CD4-positive, alpha-beta T cell treated with Interleukin-15 for 1 hour (primary cell): ENCODE data around the gene CD320.
"Not testable (repeated sequence)": the region's sequence is repeated elsewhere in the genome, so short reads cannot be mapped to it uniquely, and the experiment has no call there.

Experiments used
- DNase-seq: peaks from one replicate; pipeline ENCODE4 v3.0.0-alpha.2; 2020

Gene CD320

GRCh38 chr19:8306235-8307054, 1.7 kb downstream of the CD320 start:
- no peak for DNase-seq

- DNase-seq = no peak
Measured at GRCh38 chr19:8305798-8306197, 2.4 kb downstream of the CD320 start.

- no peak for DNase-seq
Measured at GRCh38 chr19:8304841-8305621, 3.1 kb downstream of the CD320 start.

GRCh38 chr19:8302734-8303133, 5.4 kb downstream of the CD320 start:
- no peak for DNase-seq

GRCh38 chr19:8302357-8302691, 5.8 kb downstream of the CD320 start:
- no peak for DNase-seq

- DNase-seq = not testable (repeated sequence)
Measured at GRCh38 chr19:8291337-8291736, 16.8 kb downstream of the CD320 start.

- not testable (repeated sequence) for DNase-seq
Measured at GRCh38 chr19:8276508-8276907, 31.6 kb downstream of the CD320 start.

- DNase-seq = no peak
Measured at GRCh38 chr19:8269724-8270123, 38.4 kb downstream of the CD320 start.

GRCh38 chr19:8265872-8266271, 42.3 kb downstream of the CD320 start:
- no peak for DNase-seq

GRCh38 chr19:8264248-8264647, 43.9 kb downstream of the CD320 start:
- DNase-seq = not testable (repeated sequence)

- no peak for DNase-seq
Measured at GRCh38 chr19:8262431-8262830, 45.7 kb downstream of the CD320 start.

- no peak for DNase-seq
Measured at GRCh38 chr19:8261881-8262280, 46.3 kb downstream of the CD320 start.

GRCh38 chr19:8261347-8261746, 46.8 kb downstream of the CD320 start:
- no peak for DNase-seq

- no peak for DNase-seq
Measured at GRCh38 chr19:8259922-8260247, 48.3 kb downstream of the CD320 start.

- DNase-seq = no peak
Measured at GRCh38 chr19:8259142-8259921, 48.8 kb downstream of the CD320 start.

GRCh38 chr19:8257052-8257443, 51.1 kb downstream of the CD320 start:
- DNase-seq = no peak

- no peak for DNase-seq
Measured at GRCh38 chr19:8256276-8257051, 51.7 kb downstream of the CD320 start.

GRCh38 chr19:8255426-8256125, 52.6 kb downstream of the CD320 start:
- DNase-seq = no peak

- DNase-seq = no peak
Measured at GRCh38 chr19:8254286-8255001, 53.7 kb downstream of the CD320 start.

- DNase-seq = no peak
Measured at GRCh38 chr19:8253678-8254077, 54.5 kb downstream of the CD320 start.

GRCh38 chr19:8252922-8253589, 55.1 kb downstream of the CD320 start:
- peak; percentile 78 for DNase-seq
